BLaER1 treated with 17β-estradiol and CSF1 and Interleukin-3, amounts not matched to agents 10 nM and 100 nM (cell line): Measurements from ENCODE around the gene MTERF4.

Experiments used
- H3K27ac ChIP-seq, 11 experiments: shearing (Covaris generic); formaldehyde crosslinking; 2 replicates each; pipeline ENCODE4 v1.8.1; 2022
- H3K27me3 ChIP-seq, 11 experiments: shearing (Covaris generic); formaldehyde crosslinking; 2 replicates each; pipeline ENCODE4 v1.8.1; 2022
- H3K36me3 ChIP-seq, 11 experiments: shearing (Covaris generic); formaldehyde crosslinking; 2 replicates each; pipeline ENCODE4 v1.8.1; 2022
- H3K4me1 ChIP-seq, 10 experiments: shearing (Covaris generic); formaldehyde crosslinking; 2 replicates each; pipeline ENCODE4 v1.8.1; 2022
- H3K4me2 ChIP-seq, 11 experiments: shearing (Covaris generic); formaldehyde crosslinking; 2 replicates each; pipeline ENCODE4 v1.8.1; 2022
- H3K4me3 ChIP-seq, 10 experiments: shearing (Covaris generic); formaldehyde crosslinking; 2 replicates each; pipeline ENCODE4 v1.8.1; 2022
- H3K9ac ChIP-seq, 11 experiments: shearing (Covaris generic); formaldehyde crosslinking; 2 replicates each; pipeline ENCODE4 v1.8.1; 2022
- H3K9me3 ChIP-seq, 11 experiments: shearing (Covaris generic); formaldehyde crosslinking; replicated peaks in 1 of 11; 2 replicates each; pipeline ENCODE4 v1.8.1; 2022
- H4K20me1 ChIP-seq, 11 experiments: shearing (Covaris generic); formaldehyde crosslinking; 2 replicates each; pipeline ENCODE4 v1.8.1; 2022
- Cebpa-rat ChIP-seq, 11 experiments: shearing (Covaris generic); IDR thresholded peaks; 2 replicates each; pipeline ENCODE4 v1.8.1; 2022

MTERF4 gene

DNA sequence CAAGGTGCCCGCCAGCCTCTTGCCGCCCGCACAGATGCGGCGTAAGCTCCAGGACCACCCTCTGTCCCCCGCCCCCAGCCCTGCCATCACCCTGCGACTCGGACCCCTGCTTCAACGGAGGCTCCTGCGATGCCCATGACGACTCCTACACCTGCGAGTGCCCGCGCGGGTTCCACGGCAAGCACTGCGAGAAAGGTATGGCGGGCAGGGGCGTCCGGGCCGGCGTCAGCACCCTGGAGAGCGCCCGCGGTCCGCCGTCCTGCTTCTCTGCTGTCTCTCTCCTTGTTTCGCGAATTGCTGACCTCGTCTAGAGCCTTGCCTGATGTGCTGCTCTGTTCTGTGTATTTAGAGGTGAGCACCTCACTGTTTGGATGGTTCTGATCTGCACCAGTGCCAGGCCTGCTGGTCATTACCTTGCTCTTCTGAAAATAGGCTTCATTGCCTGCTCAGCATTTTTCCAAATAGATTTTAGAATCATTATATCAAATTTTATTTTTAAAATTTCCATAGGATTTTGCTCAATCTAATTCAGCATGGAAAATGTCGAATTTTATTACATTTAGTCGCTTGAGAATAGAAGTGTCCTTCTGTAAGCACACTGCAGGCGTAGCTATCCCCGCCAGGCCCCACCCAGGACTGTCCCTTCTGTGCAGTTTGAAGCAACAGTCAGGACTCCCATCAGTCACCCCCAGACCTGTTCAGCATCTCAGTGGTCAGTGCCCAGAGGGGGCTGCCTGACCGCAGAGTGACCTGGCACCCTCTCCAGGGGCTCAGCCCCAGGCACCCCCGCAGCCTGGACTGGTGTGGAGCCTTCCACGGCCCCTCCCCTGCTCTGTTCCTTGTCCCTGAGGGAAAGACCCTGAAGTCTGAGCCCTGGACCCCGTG is 52.1 kb downstream of the MTERF4 start:
- Histone ChIP-seq H3K4me3 (no peak overlapping the region), H3K4me2 (no peak overlapping the region), H3K27ac (no peak overlapping the region), H4K20me1 (peaks cover 0 to 12% (median 0%) of the 10 kb centered on the region in 11 experiments; a peak in 4 of 22 replicates), H3K9me3 (peaks cover 0 to 12% (median 3%) of the 10 kb centered on the region in 11 experiments; a peak in 6 of 22 replicates), H3K9ac (no peak overlapping the region), H3K4me1 (peaks cover 0 to 18% (median 13%) of the 10 kb centered on the region in 10 experiments; a peak in 14 of 20 replicates), H3K27me3 (no peaks in the 10 kb centered on the region), H3K36me3 (no peaks in the 10 kb centered on the region)
- no peak for TF ChIP-seq Cebpa-rat (IDR thresholded peaks at IDR 0.05)

DNA sequence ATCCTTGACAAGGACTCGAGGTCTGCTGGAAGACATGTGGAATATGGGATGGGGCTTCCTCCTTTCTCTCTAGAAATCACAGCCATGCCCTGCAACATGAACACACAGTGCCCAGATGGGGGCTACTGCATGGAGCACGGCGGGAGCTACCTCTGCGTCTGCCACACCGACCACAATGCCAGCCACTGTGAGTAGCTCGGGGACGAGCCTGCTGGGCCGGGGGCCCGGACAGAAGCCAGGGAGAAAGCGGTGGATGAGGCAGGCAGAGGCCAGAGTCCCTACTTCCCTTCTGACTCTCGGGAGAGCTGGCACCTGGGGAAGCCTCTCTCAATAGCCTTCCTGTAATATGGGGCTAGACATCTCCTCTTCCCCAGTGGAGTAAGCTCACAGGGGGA is 53.1 kb downstream of the MTERF4 start:
- Histone ChIP-seq H3K27ac (no peak overlapping the region), H3K4me2 (no peak overlapping the region), H3K9ac (no peak overlapping the region), H3K27me3 (no peaks in the 10 kb centered on the region), H3K4me3 (no peak overlapping the region), H4K20me1 (peaks cover 0 to 12% (median 0%) of the 10 kb centered on the region in 11 experiments; a peak in 4 of 22 replicates), H3K36me3 (no peaks in the 10 kb centered on the region), H3K4me1 (peaks cover 0 to 18% (median 13%) of the 10 kb centered on the region in 10 experiments; a peak in 14 of 20 replicates), H3K9me3 (peaks cover 0 to 19% (median 10%) of the 10 kb centered on the region in 11 experiments; a peak in 11 of 22 replicates)
- TF ChIP-seq Cebpa-rat (IDR thresholded peaks at IDR 0.05): no peak

DNA sequence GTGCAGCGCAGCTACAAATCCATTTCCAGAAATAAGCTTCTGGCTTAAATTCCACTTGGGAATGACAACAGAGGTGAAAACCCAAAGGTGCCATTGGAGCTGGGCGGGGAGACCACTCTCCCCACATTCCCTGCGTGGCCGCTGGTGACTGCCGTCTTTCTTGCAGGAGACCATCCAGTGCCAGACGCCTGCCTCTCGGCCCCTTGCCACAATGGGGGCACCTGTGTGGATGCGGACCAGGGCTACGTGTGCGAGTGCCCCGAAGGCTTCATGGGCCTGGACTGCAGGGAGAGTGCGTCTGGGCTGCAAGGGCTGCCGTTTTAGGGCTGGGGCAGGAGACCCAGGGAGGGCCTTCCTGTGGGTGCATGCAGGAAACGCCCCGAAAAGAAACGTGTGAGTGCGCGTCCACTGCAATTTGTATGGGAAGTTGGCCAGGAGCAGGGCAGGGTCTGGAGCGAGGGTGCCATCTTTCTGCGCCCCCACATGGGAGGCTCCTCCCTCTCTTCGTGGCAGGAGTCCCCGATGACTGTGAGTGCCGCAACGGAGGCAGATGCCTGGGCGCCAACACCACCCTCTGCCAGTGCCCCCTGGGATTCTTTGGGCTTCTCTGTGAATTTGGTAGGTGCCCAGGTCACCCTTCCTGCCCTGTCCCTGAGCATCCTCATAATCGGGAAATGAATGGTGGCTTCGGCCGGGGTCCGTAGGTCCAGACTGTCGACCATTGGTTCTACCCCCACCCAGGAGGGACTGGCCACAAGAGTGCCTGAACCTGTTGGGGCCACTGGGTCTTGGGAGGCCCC is 53.7 kb downstream of the MTERF4 start:
- Histone ChIP-seq H4K20me1 (peaks cover 0 to 12% (median 0%) of the 10 kb centered on the region in 11 experiments; a peak in 4 of 22 replicates), H3K9ac (no peak overlapping the region), H3K4me3 (no peak overlapping the region), H3K27me3 (no peaks in the 10 kb centered on the region), H3K4me1 (peaks cover 0 to 18% (median 13%) of the 10 kb centered on the region in 10 experiments; a peak in 14 of 20 replicates), H3K27ac (no peak overlapping the region), H3K4me2 (no peak overlapping the region), H3K36me3 (no peaks in the 10 kb centered on the region), H3K9me3 (peaks cover 0 to 19% (median 10%) of the 10 kb centered on the region in 11 experiments; a peak in 11 of 22 replicates)
- no peak for TF ChIP-seq Cebpa-rat (IDR thresholded peaks at IDR 0.05)

DNA sequence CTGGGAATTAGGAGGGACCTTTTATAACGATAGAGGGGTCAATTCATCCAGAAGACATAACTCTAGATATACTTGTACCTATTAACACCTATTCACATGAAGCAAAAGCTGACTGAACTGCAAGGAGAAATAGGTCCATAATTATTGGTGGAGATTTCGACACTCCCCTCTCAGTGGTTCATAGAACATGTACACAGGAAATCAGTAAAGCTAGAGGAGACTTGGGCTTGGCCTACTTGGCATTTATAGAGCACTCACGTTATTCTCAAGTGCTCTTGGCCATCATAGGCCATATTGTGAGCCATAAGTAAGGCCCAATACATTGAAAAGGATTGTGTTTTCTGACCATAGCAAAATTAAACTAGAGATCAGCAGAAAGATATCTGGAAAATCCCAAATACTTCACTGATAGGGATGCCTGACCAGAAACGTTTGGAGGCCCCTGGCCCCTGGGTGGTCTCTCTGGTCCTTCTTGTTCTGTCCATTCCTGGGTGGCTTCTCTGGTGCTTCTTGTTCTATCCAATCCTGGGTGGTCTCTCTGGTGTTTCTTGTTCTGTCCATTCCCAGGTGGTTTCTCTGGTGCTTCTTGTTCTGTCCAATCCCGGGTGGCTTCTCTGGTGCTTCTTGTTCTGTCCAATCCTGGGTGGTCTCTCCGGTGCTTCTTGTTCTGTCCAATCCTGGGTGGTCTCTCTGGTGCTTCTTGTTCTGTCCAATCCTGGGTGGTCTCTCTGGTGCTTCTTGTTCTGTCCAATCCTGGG is 54.7 kb downstream of the MTERF4 start:
- peaks cover 0 to 12% (median 0%) of the 10 kb centered on the region in 11 experiments; a peak in 3 of 22 replicates for H4K20me1 ChIP-seq

More for the DNA sequence above, 54.7 kb downstream of the MTERF4 start:
- Histone ChIP-seq H3K4me2 (no peak overlapping the region), H3K36me3 (no peaks in the 10 kb centered on the region), H3K4me3 (no peak overlapping the region), H3K27ac (no peak overlapping the region), H3K9ac (no peak overlapping the region), H3K27me3 (no peaks in the 10 kb centered on the region), H3K4me1 (peaks cover 0 to 18% (median 13%) of the 10 kb centered on the region in 10 experiments; a peak in 14 of 20 replicates), H3K9me3 (peaks cover 0 to 19% (median 10%) of the 10 kb centered on the region in 11 experiments; a peak in 11 of 22 replicates)
- no peak for TF ChIP-seq Cebpa-rat (IDR thresholded peaks at IDR 0.05)
